Measurements from ENCODE around the gene BCAP31.

DNA sequence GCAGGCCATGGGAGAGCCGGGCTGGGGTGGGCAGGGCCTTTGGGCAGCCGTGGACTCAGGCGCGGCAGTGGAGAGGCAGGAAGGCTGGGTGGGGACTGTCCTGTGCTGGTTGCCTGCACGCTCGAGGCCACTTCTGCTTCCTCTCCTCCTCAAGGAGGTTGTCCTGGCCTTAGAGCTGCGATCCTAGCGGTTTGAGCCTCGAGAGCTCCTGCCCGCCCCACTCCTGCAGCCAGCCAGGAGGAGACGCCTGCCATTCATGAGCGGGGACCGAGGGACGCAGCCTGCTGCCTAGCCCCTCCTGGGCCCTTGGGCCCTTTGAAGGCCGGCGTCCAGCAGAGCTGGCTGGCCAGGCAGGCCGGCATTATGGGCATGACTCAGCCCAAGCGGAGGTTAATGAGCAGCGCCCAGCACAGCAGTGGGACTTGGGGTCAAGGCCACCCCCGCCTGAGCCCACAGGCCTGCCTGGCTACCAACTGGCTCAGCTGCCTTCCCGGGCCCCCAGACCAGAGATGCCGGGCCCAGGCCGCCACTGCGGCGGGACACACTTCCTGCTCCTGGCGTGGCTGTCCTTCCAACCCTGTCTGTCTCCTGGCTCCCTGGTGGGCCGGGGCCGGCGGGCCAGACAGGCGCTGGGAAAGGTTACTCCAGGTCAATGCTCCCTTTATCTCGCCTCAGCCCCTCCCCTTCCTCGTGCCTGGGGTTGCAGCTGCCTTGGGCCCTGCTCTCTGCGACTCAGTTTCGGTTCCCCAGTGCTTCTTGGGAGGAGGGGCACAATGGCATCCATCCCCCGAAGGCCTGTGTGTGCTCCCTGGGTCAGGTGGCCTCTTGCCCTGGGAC lies 2.3 kb upstream of the BCAP31 start:
- TF ChIP-seq, protein P1, sequence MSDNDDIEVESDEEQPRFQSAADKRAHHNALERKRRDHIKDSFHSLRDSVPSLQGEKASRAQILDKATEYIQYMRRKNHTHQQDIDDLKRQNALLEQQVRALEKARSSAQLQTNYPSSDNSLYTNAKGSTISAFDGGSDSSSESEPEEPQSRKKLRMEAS (IDR thresholded peaks at IDR 0.05): no peak
- TF ChIP-seq POLR2A (IDR thresholded peaks at IDR 0.05; ENCODE audit: insufficient read depth in 1 of 2, low read depth in 2 of 2, low read length in 2 of 2): peak in 1 of 2 experiments; percentile 86; a peak in 2 of 4 replicates

Data from HepG2 (cell line).